ENCODE results near the gene DBF4.
"Not testable (repeated sequence)": the region's sequence is repeated elsewhere in the genome, so short reads cannot be mapped to it uniquely, and the experiment has no call there.

The DBF4 gene

GRCh38 chr7:87876040-87876868 is at the start of gene DBF4, which contains the start of gene SLC25A40:
DBF4 (plus strand) TSS chr7:87876493; CDS start chr7:87876733, 240 bp downstream.
SLC25A40 (minus strand) TSS chr7:87876360; CDS start chr7:87858727, 17,633 bp downstream.
- peak; percentile 65 for FAIRE-seq
- DNase-seq (ENCODE audit: low spot score): peak; percentile 97

GRCh38 chr7:87828383-87828782 is 47.9 kb upstream of the DBF4 start:
- not testable (repeated sequence) for DNase-seq (ENCODE audit: low spot score); FAIRE-seq

GRCh38 chr7:87831097-87831496 is 45.2 kb upstream of the DBF4 start:
- FAIRE-seq (no peak), DNase-seq (ENCODE audit: low spot score) (no peak)

GRCh38 chr7:87833130-87833529 is 43.2 kb upstream of the DBF4 start:
- FAIRE-seq: no peak
- no peak for DNase-seq (ENCODE audit: low spot score)

GRCh38 chr7:87837597-87837996 is 38.7 kb upstream of the DBF4 start:
- DNase-seq (ENCODE audit: low spot score) (no peak), FAIRE-seq (no peak)

- FAIRE-seq (peak; percentile 40), DNase-seq (ENCODE audit: low spot score) (no peak)
Observed at GRCh38 chr7:87850836-87851593, 25.3 kb upstream of the DBF4 start.

- FAIRE-seq: no peak
Observed at GRCh38 chr7:87852306-87852705, 24.0 kb upstream of the DBF4 start.

GRCh38 chr7:87853237-87853864 is 22.9 kb upstream of the DBF4 start:
- DNase-seq (ENCODE audit: low spot score): no peak
- no peak for FAIRE-seq

More at GRCh38 chr7:87852306-87852705, 24.0 kb upstream of the DBF4 start:
- DNase-seq (ENCODE audit: low spot score): no peak

GRCh38 chr7:87858417-87859100 is 17.7 kb upstream of the DBF4 start:
- DNase-seq (ENCODE audit: low spot score) (no peak), FAIRE-seq (no peak)

GRCh38 chr7:87866089-87866488 is 10.2 kb upstream of the DBF4 start:
- FAIRE-seq (no peak), DNase-seq (ENCODE audit: low spot score) (no peak)

- not testable (repeated sequence) for FAIRE-seq; DNase-seq (ENCODE audit: low spot score)
Observed at GRCh38 chr7:87866533-87866932, 9.8 kb upstream of the DBF4 start.

GRCh38 chr7:87870471-87870870 is 5.8 kb upstream of the DBF4 start:
- no peak for FAIRE-seq
- DNase-seq (ENCODE audit: low spot score): no peak

- FAIRE-seq (no peak), DNase-seq (ENCODE audit: low spot score) (no peak)
Observed at GRCh38 chr7:87872346-87872745, 3.9 kb upstream of the DBF4 start.

- FAIRE-seq; DNase-seq (ENCODE audit: low spot score): not testable (repeated sequence)
Observed at GRCh38 chr7:87873328-87873727, 3.0 kb upstream of the DBF4 start.

- DNase-seq (ENCODE audit: low spot score) (no peak), FAIRE-seq (peak; percentile 76)
Observed at GRCh38 chr7:87874066-87874465, 2.2 kb upstream of the DBF4 start.

- DNase-seq (ENCODE audit: low spot score) (no peak), FAIRE-seq (peak; percentile 18)
Observed at GRCh38 chr7:87875151-87876039, 898 bp upstream of the DBF4 start.

GRCh38 chr7:87876869-87877234 is 559 bp downstream of the DBF4 start:
- FAIRE-seq (no peak), DNase-seq (ENCODE audit: low spot score) (peak; percentile 35)

GRCh38 chr7:87877366-87878040 is 1.2 kb downstream of the DBF4 start:
- FAIRE-seq: peak; percentile 40
- no peak for DNase-seq (ENCODE audit: low spot score)

- FAIRE-seq: no peak
- no peak for DNase-seq (ENCODE audit: low spot score)
Observed at GRCh38 chr7:87878208-87878735, 2.0 kb downstream of the DBF4 start.
